Activated T-cell treated with anti-CD3 and anti-CD28 coated beads, Interleukin-2, amount 50 U/mL, for 24 hours (primary cell): ENCODE measurements around the gene HS6ST3.

Experiments
- DNase-seq: peaks from one replicate; pipeline ENCODE4 v3.0.0-alpha.2; 2020
- H3K27ac Mint-ChIP-seq: 2 replicates; pipeline ENCODE4 v1.8.0; 2020; ENCODE audit warnings: mild to moderate bottlenecking, mixed read lengths
- H3K27me3 Mint-ChIP-seq: 2 replicates; pipeline ENCODE4 v1.8.0; 2020; ENCODE audit warnings: mixed read lengths
- H3K36me3 Mint-ChIP-seq: 2 replicates; pipeline ENCODE4 v1.8.0; 2020; ENCODE audit warnings: low read depth, mixed read lengths
- H3K4me1 Mint-ChIP-seq: 2 replicates; pipeline ENCODE4 v1.8.0; 2020; ENCODE audit warnings: low read depth, mixed read lengths
- H3K4me3 Mint-ChIP-seq: 2 replicates; pipeline ENCODE4 v1.8.0; 2020; ENCODE audit warnings: mild to moderate bottlenecking, moderate library complexity, mixed read lengths
- H3K9me3 Mint-ChIP-seq: 2 replicates; pipeline ENCODE4 v1.8.0; 2020; ENCODE audit warnings: mixed read lengths

The HS6ST3 gene

DNA sequence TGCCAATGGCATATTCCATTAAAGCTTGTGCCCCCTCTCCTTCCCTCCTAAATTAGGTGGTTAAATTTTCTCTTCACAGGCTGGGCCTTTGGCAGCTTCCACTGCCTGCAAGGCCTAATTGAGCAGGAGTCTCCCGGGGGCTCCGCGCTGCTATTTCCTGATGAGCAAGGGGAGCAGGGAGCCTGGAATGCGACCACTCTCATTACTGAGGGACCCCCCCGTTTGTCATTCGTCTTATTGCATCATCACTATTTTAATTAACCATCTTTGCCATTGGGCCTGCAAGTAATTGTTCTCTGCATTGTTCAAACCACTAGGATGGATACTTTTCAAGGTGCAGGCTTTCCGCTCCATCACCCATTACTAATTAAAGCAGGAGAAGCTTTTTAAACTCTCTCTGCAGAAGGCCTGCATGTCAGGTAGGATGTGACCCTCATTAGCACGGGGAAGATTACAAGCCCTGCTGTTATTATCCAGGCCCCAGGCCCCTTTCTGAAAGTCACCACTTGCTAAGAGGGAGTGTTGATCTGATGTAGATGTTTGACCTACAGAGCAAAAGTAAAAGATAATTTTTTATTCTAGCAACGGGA is 762.0 kb downstream of the HS6ST3 start:
- no peak overlapping the region for H3K27ac Mint-ChIP-seq
- H3K4me1 Mint-ChIP-seq = no peaks in the 10 kb centered on the region
- no peaks in the 10 kb centered on the region for H3K36me3 Mint-ChIP-seq
- no peak for DNase-seq
- H3K9me3 Mint-ChIP-seq = peaks cover 1% of the 10 kb centered on the region
- no peak overlapping the region for H3K4me3 Mint-ChIP-seq
- no peaks in the 10 kb centered on the region for H3K27me3 Mint-ChIP-seq

GRCh38 chr13:96858133-96858826 is 768.4 kb downstream of the HS6ST3 start:
- H3K9me3 Mint-ChIP-seq = peaks cover 1% of the 10 kb centered on the region
- no peaks in the 10 kb centered on the region for H3K27me3 Mint-ChIP-seq
- H3K4me1 Mint-ChIP-seq = no peaks in the 10 kb centered on the region
- no peaks in the 10 kb centered on the region for H3K36me3 Mint-ChIP-seq
- no peak for DNase-seq
- no peak overlapping the region for H3K27ac Mint-ChIP-seq
- H3K4me3 Mint-ChIP-seq = no peak overlapping the region

DNA sequence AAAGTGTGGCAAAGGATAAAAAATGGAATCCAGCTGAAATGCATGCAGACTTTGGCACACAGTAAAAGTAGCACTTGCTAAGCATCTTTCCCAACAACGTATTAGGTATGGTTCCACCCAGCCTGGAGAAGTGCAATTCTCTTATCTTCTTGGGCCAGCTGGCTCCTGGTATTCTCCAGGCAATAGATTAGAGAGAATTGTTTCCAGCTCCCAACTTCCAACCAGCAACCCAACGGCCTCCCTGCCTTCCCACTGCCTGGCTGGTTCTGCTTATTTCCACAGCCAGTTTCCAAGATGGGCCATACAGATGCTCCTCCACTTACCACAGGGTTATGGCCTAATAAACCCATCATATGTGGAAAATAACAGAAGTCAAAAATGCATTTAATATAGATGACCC is 771.0 kb downstream of the HS6ST3 start:
- no peak for DNase-seq
- no peaks in the 10 kb centered on the region for H3K36me3 Mint-ChIP-seq
- no peak overlapping the region for H3K27ac Mint-ChIP-seq
- peaks cover 7% of the 10 kb centered on the region for H3K9me3 Mint-ChIP-seq
- no peaks in the 10 kb centered on the region for H3K27me3 Mint-ChIP-seq
- H3K4me3 Mint-ChIP-seq = no peak overlapping the region
- H3K4me1 Mint-ChIP-seq = no peaks in the 10 kb centered on the region

DNA sequence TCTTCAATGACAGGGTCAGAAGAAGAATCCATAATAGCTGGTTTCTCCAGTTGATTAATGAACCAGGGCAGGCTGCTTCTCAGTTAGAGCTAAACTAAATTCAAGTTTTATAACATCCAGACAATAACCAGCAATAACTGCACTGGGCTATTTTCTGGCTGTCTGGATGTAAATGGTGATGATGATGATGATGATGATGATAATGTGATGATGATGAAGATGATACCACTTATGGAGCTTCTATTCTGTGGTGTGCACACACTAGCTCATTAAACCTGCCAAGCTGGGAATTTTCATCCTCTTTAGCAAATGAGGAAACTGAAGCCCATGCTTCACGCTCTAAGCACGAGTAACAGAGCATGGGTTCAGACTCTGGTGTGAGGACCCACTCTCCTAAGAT is 772.2 kb downstream of the HS6ST3 start:
- H3K4me3 Mint-ChIP-seq = no peak overlapping the region
- H3K4me1 Mint-ChIP-seq = no peaks in the 10 kb centered on the region
- peaks cover 6% of the 10 kb centered on the region for H3K9me3 Mint-ChIP-seq
- no peaks in the 10 kb centered on the region for H3K27me3 Mint-ChIP-seq
- DNase-seq = no peak
- no peak overlapping the region for H3K27ac Mint-ChIP-seq
- no peaks in the 10 kb centered on the region for H3K36me3 Mint-ChIP-seq

GRCh38 chr13:96862999-96863398 is 773.1 kb downstream of the HS6ST3 start:
- H3K4me1 Mint-ChIP-seq = no peaks in the 10 kb centered on the region
- no peaks in the 10 kb centered on the region for H3K27me3 Mint-ChIP-seq
- H3K36me3 Mint-ChIP-seq = no peaks in the 10 kb centered on the region
- DNase-seq = no peak
- no peak overlapping the region for H3K27ac Mint-ChIP-seq
- H3K4me3 Mint-ChIP-seq = no peak overlapping the region
- H3K9me3 Mint-ChIP-seq = peaks cover 6% of the 10 kb centered on the region

DNA sequence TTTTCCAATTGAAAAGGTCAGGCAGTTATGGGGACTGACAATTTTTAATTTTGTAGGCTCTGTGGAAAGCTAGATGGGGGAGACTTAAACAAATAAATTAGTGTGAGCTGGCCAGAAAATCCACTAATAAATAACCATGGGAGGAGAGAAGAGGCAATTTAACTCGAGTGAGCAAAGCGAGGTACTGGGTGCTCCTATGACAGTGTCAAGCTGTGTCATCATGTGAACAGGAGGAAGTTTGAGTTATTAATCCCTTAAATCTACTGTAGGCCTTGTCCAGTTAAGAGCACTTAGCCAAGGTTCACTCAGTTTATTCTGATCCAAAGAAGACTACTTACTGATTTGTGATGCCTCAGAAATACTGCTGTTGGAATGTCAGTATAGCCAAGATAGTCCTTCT is 781.6 kb downstream of the HS6ST3 start:
- Mint-ChIP-seq H3K27me3 (no peaks in the 10 kb centered on the region), H3K27ac (no peak overlapping the region), H3K4me3 (no peak overlapping the region), H3K9me3 (peaks cover 3% of the 10 kb centered on the region), H3K4me1 (no peaks in the 10 kb centered on the region), H3K36me3 (no peaks in the 10 kb centered on the region)
- no peak for DNase-seq

- DNase-seq = no peak
- H3K27me3 Mint-ChIP-seq = no peaks in the 10 kb centered on the region
- no peak overlapping the region for H3K4me3 Mint-ChIP-seq
- H3K4me1 Mint-ChIP-seq = no peaks in the 10 kb centered on the region
- no peak overlapping the region for H3K27ac Mint-ChIP-seq
- no peaks in the 10 kb centered on the region for H3K36me3 Mint-ChIP-seq
- H3K9me3 Mint-ChIP-seq = peaks cover 4% of the 10 kb centered on the region
Observed at GRCh38 chr13:96880419-96880818, 790.5 kb downstream of the HS6ST3 start.
